Jurkat, Clone E6-1 (cell line): ENCODE data around the gene GFPT1. TPM values are rescaled to one million over a fixed set of nuclear protein-coding genes. Genes with fewer than 3 reads are reported as not detected.
"Not testable (repeated sequence)": the region's sequence is repeated elsewhere in the genome, so short reads cannot be mapped to it uniquely, and the experiment has no call there.

ENCODE experiments used
- DNase-seq: peaks from one replicate; pipeline ENCODE4 v3.0.0-alpha.2; 2011; ENCODE audit warnings: low read depth, low spot score
- H3K4me3 ChIP-seq: 2 replicates; pipeline ENCODE4 v1.5.1; 2011; ENCODE audit warnings: mild to moderate bottlenecking, low read length, control low read depth, moderate library complexity
- polyA plus RNA-seq: library from polyadenylated mRNA; unstranded; fragments of >200 nt; gene quantifications from one replicate; pipeline ENCODE4 v1.2.1, GENCODE V29; 2012; ENCODE audit warnings: missing spikeins; ENCODE audit not compliant: insufficient read length, insufficient read depth

GFPT1 gene
- 19.1 TPM for polyA plus RNA-seq

- peak; percentile 83 for DNase-seq
- peak within 1 kb of the TSS; percentile 74 for H3K4me3 ChIP-seq
Measured at GRCh38 chr2:69386789-69387734, at the start of gene GFPT1. Gene GFPT1, minus strand, starts transcription at chr2:69387227. Its CDS starts 156 bp downstream, at chr2:69387071.

GRCh38 chr2:69436596-69436937, 49.5 kb upstream of the GFPT1 start:
- peak; percentile 18 for DNase-seq
- peak overlapping the region; percentile 87 for H3K4me3 ChIP-seq

GRCh38 chr2:69434753-69435152, 47.7 kb upstream of the GFPT1 start:
- no peak overlapping the region for H3K4me3 ChIP-seq
- no peak for DNase-seq

- no peak for DNase-seq
Measured at GRCh38 chr2:69429491-69430183, 42.6 kb upstream of the GFPT1 start.

GRCh38 chr2:69428981-69429380, 42.0 kb upstream of the GFPT1 start:
- no peak for DNase-seq
- no peak overlapping the region for H3K4me3 ChIP-seq

More at GRCh38 chr2:69429491-69430183, 42.6 kb upstream of the GFPT1 start:
- no peak overlapping the region for H3K4me3 ChIP-seq

GRCh38 chr2:69424419-69424818, 37.4 kb upstream of the GFPT1 start:
- no peak for DNase-seq

GRCh38 chr2:69422198-69422597, 35.2 kb upstream of the GFPT1 start:
- no peak for DNase-seq
- H3K4me3 ChIP-seq, result no peak overlapping the region

More at GRCh38 chr2:69424419-69424818, 37.4 kb upstream of the GFPT1 start:
- no peak overlapping the region for H3K4me3 ChIP-seq

GRCh38 chr2:69419111-69419510, 32.1 kb upstream of the GFPT1 start:
- not testable (repeated sequence) for DNase-seq, H3K4me3 ChIP-seq

GRCh38 chr2:69416147-69416546, 29.1 kb upstream of the GFPT1 start:
- H3K4me3 ChIP-seq, result no peak overlapping the region
- no peak for DNase-seq

- no peak for DNase-seq
- no peak overlapping the region for H3K4me3 ChIP-seq
Measured at GRCh38 chr2:69411120-69411519, 24.1 kb upstream of the GFPT1 start.

- no peak for DNase-seq
Measured at GRCh38 chr2:69405306-69405705, 18.3 kb upstream of the GFPT1 start.

GRCh38 chr2:69400121-69400520, 13.1 kb upstream of the GFPT1 start:
- DNase-seq, result no peak
- H3K4me3 ChIP-seq, result no peak overlapping the region

More at GRCh38 chr2:69405306-69405705, 18.3 kb upstream of the GFPT1 start:
- no peak overlapping the region for H3K4me3 ChIP-seq

GRCh38 chr2:69397234-69397633, 10.2 kb upstream of the GFPT1 start:
- no peak overlapping the region for H3K4me3 ChIP-seq
- DNase-seq, result no peak

- no peak overlapping the region for H3K4me3 ChIP-seq
- no peak for DNase-seq
Measured at GRCh38 chr2:69395866-69396265, 8.8 kb upstream of the GFPT1 start.

- H3K4me3 ChIP-seq, result no peak overlapping the region
- no peak for DNase-seq
Measured at GRCh38 chr2:69393963-69394362, 6.9 kb upstream of the GFPT1 start.

- DNase-seq, result no peak
- no peak overlapping the region for H3K4me3 ChIP-seq
Measured at GRCh38 chr2:69390471-69390870, 3.4 kb upstream of the GFPT1 start.

- no peak for DNase-seq
- no peak overlapping the region for H3K4me3 ChIP-seq
Measured at GRCh38 chr2:69390001-69390400, 3.0 kb upstream of the GFPT1 start.

GRCh38 chr2:69389271-69389670, 2.2 kb upstream of the GFPT1 start:
- DNase-seq, result no peak
- H3K4me3 ChIP-seq, result no peak overlapping the region

GRCh38 chr2:69387770-69388481, 899 bp upstream of the GFPT1 start:
- peak overlapping the region; percentile 69 for H3K4me3 ChIP-seq
- DNase-seq, result no peak

- no peak for DNase-seq
- peak overlapping the region; percentile 74 for H3K4me3 ChIP-seq
Measured at GRCh38 chr2:69386360-69386759, 667 bp downstream of the GFPT1 start.
